GM19328 (cell line): ENCODE measurements around the gene KCNK1.
A peak's percentile ranks its signal among the peaks of the same experiment; 100 is the strongest.
"Not testable (repeated sequence)": the region's sequence is repeated elsewhere in the genome, so short reads cannot be mapped to it uniquely, and the experiment has no call there.

Experiments
- ATAC-seq: cut with Tn5 transposase; IDR thresholded peaks from one replicate; pipeline ENCODE4 v1.9.1; 2021; ENCODE audit warnings: mild to moderate bottlenecking, moderate library complexity; ENCODE audit not compliant: unreplicated experiment

The KCNK1 gene

DNA sequence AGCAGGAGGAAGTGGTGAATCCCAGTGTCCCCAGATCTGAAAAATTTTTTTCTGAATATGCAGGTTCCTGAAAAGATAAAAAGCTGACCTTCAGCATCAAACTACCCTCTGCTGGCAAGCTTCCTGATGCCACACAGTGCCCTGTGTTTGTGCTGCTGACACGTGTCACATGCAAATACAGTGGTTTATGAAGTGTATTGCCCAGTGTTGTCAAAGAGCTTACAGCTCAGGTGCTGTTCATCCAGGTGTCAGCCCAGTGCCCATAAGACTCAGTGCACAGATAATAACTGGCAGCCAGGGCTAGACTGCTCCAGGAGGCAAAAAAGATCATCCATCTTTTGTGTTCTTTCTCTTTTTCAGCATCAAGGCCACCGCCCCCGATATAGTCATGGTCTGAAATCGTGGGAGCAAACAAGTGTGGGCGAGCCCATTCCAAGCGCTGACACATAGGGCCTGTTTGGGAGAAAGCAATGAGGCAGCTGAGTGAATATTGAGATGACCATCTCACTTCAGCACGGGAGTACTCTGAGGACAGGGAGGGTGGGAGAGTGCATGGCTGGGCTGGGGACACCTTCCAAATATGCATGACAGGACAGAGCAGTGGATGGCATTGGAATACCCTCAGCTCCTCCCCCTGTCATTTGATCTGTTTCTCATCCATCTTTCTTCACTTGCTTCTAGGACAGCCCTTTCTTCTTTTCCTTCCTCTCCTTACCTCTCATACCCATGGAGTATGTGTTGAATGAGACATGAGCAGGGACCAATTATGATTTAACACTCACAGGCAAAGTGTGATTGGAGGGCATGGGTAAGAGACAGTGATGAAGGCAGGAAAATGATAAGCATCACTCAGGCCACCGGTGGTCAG lies 6.4 kb upstream of the KCNK1 start:
- peak; percentile 68 for ATAC-seq

DNA sequence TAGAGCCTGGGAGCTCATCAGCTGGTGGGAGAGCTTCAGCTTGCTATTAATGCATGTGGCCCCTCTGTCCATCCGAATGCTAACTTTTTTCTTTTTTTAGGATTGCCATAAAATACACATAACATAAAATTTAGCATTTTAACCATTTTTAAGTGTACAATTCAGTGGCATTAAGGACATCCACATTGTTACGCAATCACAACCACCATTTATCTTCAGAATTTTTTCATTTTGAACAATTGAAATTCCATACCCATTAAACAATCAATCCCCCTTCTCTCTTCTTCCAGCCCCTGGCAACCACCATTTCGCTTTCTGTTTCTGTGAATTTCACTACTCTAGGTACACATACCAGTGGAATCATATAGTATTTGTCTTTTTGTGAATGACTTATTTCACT lies 4.9 kb upstream of the KCNK1 start:
- ATAC-seq: no peak

DNA sequence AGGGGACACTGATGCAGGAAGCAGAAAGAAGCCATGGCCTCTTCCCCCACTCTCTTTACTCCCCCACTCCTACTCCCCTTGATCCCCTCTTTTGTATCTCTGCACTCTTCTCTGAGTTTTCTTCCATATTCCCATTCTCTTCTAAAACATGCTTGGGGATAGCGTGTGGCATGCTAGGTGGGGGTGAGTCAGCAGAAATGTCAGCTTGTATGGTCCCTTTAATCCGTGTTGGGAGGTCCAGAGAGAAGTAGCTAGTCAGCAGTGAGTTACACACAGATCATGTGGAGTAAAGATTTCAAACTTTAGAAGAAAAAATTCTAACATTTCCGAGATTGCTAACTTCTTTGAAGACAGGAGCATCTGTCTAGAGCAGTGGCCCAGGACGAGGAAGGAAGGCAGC lies 4.0 kb upstream of the KCNK1 start:
- no peak for ATAC-seq

DNA sequence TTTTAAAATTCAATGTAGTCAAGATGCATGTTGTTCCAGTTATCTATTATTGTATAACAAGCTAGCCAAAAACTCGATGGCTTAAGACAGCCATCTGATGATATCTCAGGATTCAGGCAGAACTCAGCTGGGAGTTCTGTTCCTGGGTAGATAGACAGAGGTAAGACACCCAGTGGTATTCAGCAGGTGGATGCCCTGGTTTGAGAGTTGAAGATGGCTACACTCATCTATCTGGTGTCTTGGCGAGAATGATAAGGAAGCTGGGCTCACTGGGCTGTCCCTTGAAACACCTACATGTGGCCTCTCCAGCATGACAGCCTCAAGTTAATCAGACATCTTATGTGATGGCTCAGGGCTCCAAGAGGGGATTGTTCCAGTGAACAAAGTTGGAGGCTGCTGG lies 3.3 kb upstream of the KCNK1 start:
- no peak for ATAC-seq

DNA sequence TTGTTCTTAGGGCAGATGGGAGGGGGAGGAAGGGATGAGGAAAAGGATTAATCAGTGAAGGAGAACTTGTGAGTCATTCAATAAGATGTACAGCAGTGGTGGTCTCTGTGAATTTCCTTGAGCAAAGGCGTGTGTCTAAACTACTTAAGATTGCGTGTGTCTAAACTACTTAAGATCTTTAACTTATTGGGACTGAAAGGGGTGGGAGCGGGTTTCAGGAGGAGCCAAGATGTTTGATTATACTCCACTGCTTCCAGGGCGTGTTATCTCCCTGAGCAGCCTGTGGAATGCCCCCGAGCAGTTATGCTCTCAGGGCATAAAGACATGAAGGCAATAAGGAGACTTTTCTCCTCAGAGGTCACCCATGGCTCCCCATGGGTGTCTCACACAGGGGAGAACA lies 2.5 kb upstream of the KCNK1 start:
- not testable (repeated sequence) for ATAC-seq

DNA sequence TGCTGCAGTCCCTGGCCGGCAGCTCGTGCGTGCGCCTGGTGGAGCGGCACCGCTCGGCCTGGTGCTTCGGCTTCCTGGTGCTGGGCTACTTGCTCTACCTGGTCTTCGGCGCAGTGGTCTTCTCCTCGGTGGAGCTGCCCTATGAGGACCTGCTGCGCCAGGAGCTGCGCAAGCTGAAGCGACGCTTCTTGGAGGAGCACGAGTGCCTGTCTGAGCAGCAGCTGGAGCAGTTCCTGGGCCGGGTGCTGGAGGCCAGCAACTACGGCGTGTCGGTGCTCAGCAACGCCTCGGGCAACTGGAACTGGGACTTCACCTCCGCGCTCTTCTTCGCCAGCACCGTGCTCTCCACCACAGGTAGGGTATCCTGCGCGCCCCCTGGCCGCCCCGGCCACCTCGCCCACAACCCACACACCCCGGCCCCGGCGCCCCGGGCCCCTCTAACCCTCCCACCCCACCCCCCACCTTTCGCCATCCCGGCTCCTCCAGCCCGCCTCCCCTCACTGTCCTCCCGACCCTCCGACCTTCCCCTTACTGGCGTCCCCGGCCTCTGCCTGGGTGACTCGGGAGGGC lies 352 bp downstream of the KCNK1 start:
- ATAC-seq: peak; percentile 42

DNA sequence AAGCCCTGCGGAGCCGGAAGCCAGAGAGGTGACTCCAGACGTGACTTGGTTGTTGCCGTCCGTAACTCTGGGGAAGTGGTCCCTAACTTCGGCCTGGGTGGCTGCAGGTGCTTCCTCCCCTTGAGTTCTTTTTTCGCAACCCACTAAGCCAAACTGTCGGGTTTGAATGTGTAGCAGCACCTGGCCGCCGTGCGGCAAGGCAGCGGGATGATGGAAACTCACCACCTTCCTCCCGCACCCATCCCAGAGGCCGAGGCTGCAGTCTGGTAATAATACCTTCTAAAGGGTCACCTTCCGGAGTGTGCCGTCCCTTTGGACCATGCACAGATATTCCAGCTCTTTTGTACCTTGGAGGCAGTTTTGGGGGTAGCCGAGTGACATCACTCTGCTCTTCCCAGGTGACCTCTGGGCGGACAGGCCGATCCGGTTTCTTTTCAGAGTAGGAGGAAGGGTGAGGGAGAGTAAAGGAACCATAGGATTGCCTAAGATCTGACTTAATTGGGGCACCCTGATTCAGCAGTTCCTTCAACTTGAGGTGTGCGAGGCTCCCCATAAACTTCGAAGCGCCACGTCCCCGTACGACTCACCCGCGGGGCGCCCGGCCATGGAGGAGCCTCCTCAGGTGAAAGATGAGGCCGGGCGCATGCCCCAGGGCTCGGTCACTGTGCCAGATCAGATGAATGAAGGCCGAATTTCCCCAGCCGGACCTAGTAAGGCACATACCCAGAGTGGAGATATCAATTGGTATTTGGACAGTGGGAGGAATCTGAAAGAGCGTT lies 1.0 kb downstream of the KCNK1 start:
- peak; percentile 44 for ATAC-seq

DNA sequence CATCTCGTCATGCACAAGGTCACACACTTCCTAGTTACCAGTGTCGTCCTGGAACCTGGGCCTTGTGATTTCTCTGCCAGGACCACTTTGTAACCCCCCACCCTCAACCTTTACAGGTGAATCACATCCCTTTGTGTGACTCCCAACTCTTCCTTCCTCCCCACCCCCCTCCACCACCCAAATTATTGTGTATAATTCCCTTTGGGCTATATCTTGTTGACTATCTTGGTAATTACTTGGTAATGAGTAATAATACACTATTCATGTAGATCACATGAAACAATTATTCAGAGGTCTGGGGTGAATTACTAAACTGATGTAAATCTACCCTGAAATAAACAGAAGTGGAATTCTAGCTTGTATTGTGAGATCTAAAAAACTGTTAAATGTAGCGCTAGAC lies 1.7 kb downstream of the KCNK1 start:
- no peak for ATAC-seq

DNA sequence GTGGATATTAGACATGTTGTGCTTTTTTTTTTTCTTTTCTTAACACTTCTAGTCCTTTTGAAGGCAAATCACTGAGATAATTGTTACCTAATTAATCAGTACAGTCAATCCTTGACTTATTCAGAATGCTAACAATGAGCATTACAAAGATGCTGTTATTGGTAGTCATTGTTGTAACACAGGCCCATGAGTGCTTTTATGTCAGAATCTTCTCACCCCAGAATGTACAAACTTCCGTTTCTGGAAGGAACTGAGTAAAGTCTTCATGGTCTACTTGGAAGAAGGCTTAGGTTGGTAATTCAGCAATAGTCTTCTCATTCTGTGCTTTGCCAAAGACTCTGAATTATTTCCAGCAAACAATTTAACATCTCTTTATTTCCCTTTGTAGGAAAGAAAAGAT lies 3.1 kb downstream of the KCNK1 start:
- no peak for ATAC-seq

DNA sequence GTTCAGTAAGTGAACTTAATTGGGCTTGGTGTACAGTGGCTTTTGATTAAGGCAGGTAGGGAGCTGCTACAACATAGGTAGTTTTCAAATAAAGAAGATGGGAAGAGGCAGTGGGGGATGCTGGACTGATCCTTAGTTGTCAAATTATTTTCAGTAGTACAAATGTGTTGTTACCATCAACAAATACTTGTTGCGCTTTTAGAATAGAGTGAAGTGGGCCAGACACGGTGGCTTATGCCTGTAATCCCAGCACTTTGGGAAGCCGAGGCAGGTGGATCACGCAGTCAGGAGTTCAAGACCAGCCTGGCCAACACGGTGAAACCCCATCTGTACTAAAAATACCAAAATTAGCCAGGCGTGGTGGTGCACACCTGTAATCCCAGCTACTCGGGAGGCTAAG lies 5.5 kb downstream of the KCNK1 start:
- ATAC-seq: not testable (repeated sequence)

DNA sequence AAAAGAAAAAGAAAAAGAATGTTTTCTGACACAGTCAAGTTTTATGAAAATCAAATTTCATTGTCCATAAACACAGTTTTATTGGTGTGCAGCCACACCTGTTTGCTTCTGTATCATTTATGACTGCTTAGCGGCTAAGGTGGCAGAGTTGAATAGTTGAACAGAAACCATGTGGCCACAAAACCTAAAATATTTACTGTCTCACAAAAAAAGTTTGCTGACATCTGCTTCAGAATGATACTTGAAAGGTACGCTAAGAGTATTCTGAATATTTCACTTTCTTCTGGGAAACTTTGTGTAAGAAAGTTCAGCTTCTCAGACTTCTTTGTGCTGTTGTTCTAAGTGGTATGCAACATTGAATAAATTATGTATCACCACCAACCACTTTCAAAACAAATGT lies 6.2 kb downstream of the KCNK1 start:
- ATAC-seq: peak; percentile 58

DNA sequence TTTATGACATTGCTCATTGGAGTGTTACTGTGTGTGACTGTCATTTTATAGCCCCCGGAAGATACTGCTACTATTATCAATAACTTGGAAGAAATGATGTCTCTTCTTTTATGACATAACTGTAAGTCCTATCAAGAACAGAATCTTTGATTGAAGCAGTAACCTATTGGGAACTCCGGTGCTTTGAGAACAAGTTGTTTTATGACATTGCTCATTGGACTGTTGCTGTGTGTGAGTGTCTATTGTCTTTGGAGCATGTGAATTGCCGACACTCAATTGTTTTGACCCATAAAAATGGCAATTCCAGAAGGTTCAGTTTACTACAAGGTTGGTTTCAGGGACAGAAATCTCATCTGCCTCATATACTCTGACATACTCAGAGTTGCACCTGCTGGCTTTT lies 8.0 kb downstream of the KCNK1 start:
- ATAC-seq: no peak

DNA sequence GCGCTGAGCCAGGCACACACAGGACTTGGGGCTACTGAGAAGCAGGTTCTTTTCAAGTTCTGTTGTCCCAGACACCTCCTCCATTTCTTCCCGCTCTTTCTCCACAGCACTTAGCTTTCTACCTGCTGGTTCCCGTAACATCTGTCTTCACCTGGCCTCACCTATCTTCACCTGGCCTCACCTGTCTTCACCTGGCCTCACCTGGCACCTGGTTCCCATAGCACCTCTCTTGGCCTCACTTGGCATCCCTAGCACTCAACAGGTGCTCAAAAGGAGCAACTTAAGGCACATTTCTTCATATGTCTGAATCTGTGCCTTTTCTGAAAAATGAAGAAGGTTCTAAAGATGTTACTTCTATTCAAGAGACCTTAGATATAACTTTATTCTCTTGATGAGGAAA lies 10.4 kb downstream of the KCNK1 start:
- no peak for ATAC-seq

DNA sequence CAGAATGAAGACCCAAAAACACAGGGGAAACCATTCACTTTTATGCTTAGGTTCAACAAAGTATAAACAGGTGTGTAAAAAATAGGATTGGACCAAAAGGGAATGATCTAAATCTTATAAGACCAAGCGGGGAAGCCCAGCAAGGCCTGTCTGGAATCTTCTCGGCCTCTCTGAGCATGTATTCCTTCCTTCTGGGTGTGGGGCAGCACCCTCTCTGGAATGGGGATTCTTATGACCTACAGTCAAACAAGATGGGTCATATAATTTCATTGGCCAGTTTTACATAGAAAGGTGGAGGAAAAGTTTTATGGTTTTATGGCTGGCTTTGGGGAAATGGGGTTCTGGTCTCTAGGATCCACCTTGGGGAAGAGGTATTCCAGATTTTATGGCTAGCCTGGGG lies 11.2 kb downstream of the KCNK1 start:
- ATAC-seq: no peak

DNA sequence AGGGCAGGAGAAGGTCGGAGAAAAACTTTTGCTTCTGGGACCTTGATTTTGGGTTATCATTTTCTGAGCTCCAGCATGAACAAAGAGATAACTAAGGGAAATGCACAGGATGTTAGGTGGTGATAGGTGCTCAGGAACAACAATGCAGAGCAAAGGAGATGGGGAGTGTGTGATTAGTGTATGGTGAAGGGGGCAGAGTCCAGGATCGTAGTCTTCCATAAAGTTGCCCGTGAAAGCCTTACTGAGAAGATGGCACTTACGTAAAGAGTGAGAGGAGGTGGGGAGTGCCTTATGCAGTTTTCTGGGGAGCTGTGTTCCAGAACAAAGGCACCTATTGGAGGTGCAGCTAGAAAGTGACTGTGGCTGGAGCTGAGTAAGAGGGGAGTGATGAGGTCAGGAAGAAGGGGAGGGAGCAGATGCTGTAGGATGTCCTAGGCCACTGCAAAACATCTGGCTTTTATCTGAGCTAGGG lies 11.6 kb downstream of the KCNK1 start:
- no peak for ATAC-seq

DNA sequence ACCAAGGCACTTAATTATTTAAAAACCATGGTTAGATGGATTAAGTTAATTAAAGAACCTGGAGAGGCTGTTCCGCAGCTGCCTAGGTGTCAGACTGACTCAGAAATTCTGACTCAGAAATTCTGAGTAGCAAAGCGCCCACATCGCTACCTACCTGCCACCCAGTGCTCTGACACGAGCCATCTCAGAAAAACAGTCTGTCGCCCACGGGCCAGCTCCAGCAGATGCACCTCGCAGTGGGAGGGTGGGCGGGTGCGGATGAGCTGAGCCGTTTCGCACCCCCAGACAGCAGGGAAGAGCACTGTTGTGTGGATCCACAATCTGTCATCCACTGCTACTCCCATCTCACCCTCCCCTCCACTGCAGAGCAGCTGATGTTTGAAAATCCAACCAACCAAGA lies 13.5 kb downstream of the KCNK1 start:
- ATAC-seq: no peak

DNA sequence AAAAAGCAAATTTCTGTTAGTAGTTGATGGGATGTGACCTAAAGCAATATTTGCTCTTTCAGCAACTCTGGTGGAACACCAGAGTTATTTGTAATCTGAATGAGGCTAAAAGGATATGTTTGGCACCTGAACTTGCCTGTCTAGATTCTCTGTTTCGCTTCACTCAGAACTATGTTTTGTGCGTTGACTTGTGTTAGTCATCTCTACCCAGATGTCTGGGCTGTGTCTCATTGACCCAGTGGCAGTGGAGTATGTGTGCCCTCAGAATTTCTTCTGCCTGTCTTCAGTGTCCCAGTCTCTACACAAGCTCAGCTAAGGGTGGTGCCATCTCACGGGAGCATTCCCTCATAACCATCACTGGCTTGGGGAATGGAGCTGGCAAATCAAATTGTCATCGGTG lies 13.9 kb downstream of the KCNK1 start:
- no peak for ATAC-seq

DNA sequence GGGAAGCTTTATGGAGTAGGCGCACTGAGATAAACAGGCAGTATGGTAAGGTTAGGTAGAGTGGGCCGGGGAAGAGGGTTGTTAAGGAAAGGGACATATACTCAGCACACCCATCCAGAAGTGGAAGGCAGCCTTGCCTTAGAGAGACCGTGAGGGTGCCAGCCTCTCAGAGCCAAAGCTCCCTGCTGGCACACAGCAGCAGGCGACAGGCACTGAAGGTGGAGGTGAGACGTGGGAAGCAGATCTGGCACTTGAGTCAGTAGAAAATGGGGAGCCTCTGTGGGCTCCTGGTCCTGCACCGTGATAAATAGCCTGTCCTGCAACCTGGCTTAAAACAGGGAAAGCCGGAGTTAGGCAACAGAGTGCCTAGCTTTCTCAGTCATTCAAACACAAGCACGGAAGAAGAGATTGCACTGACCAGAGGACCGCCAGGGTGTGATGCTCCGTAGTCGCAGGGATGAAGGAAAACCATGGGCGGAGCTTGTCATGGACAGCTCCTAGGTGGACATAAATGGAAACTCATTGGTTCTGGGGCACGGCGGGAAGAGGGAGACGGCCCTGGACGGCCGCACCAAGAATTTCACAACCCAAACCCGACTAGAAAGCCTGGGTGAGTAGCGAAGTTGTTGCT lies 15.5 kb downstream of the KCNK1 start:
- no peak for ATAC-seq

DNA sequence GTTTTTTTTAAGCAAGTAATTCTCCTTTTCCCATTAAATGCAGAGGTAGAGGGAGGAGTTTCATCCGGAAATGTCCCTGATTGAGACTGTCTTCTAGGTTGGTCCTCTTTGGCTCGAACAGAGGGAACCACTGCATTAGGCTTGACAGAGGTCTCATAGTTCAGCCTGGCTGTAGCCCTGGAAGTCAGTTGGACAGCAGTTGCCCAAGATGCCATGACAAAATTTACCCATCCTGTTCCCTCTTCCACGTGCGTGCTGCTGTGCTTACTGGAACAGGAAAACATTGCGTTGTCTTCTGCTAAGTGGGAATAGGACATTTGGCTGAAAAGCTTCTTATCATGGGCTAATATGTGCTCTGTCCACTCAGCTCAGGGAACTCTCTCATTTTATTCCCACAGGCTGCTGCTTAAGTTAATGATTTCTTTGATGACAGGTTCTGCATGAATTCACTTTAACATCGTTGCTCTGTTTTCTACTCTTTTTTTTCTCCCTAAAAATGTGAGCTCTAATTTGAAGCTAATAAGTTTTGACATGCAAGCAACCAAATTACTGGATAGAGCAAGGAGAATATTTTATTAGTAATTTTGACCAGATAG lies 18.0 kb downstream of the KCNK1 start:
- no peak for ATAC-seq

DNA sequence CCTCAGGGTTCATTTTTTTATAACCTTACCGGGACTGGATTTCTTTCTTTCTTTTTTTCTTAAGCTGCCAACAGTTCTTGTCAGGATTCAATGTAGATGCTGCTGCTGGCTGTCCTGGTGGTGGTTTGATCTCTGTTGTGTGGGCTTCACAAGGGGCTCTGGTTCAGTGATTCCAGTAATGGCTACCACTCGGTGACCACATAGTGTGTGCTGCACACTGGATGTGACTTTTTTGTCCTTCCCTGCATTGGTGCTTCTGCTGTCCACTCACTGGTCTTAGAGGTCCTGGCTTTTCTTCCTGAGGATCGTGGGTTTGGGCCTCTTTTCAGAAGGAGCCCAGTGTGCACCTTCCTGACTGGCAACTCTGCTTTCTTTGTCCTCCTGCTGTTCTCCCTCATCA lies 18.5 kb downstream of the KCNK1 start:
- ATAC-seq: no peak
